Psoas muscle (tissue), 7 donors: Measurements from ENCODE around the gene TMPRSS11E. TPM values are rescaled to one million over a fixed set of nuclear protein-coding genes. Genes with fewer than 3 reads are reported as not detected.

Experiments
- polyA plus RNA-seq, 3 donors: library from polyadenylated mRNA; stranded (reverse); fragments of 200-250 nt; gene quantifications; one replicate each; pipeline ENCODE4 v1.2.3, GENCODE V29; 2013
- total RNA-seq, 4 donors: library from RNA; stranded (reverse); fragmentation: NEBNext Ultra II Directional in 2 of 4; extraction: Animal tissue kit (Norgen Biotek cat#: 25700) in 2 of 4; gene quantifications; one replicate each; pipeline versions ENCODE4 v1.2.1 to v1.2.4, GENCODE V29; 2021 to 2023
- donor health status: healthy with polysubstance abuse.
- donor health status: DM: no; HTN: no; CAD: no; lungs with moderate emphysema.
- donor health status: Bipolar disorder and iron deficiency.
- donor health status: healthy.
- donor health status: DM: no; HTN: no; CAD: no.
- donor health status: DM: no; HTN: no; CAD: no.
- donor health status: DM: yes; HTN: yes; CAD: no.

TMPRSS11E gene
- total and polyA plus RNA-seq, 7 donors = 0.04 to 0.08 TPM; not detected in 5

Other genes with a start within 250 kb of the TMPRSS11E start
- gene TMPRSS11B, start 201.8 kb upstream of the TMPRSS11E start, total RNA-seq = not detected
- gene TMPRSS11B, start 201.8 kb upstream of the TMPRSS11E start, polyA plus RNA-seq = under 1 TPM in 2 of 3 donors, not detected in 1; 0.03 TPM
- gene YTHDC1, start 97.4 kb upstream of the TMPRSS11E start, total RNA-seq = 10 to 100 TPM; 35.3 to 58.5 (median 48.1) TPM
- gene YTHDC1, start 97.4 kb upstream of the TMPRSS11E start, polyA plus RNA-seq = 10 to 100 TPM; 19.1 to 43.3 (median 26.6) TPM
- gene UGT2B17, start 128.9 kb downstream of the TMPRSS11E start, total RNA-seq = not detected
- not detected for gene UGT2B17, start 128.9 kb downstream of the TMPRSS11E start, polyA plus RNA-seq
- gene UGT2B15, start 223.2 kb downstream of the TMPRSS11E start, total RNA-seq = under 1 TPM in 1 of 4 donors, not detected in 3; 0.26 TPM
- not detected for gene UGT2B15, start 223.2 kb downstream of the TMPRSS11E start, polyA plus RNA-seq